Stimulated activated naive CD4-positive, alpha-beta T cell treated with Interleukin-2 at 50 U/mL for 16 hours (primary cell): ENCODE data around the gene PDF.

Experiments used
- DNase-seq: peaks from one replicate; lab custom pipeline; 2025; lab: John Stamatoyannopoulos, UW

PDF gene

DNA sequence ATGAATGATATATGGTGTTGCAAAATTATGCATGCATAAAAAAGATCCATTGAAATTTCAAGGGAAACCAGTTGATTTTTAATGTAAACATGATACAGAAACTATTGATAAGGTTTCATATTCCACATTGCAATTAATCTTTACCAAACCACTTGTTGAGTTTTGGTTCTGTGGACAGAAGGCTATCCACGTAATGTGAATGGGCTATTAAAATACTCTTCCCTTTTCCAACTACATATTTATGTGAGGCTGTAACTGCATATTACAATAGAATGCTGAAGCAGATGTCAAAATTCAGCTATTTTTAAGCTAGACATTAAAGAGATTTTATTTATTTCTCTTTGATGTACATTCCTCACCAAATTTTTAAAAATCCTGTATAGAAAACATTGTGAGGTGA lies 53.0 kb downstream of the PDF start:
- no peak for DNase-seq
